ENCODE measurements around the gene GABRR1.
"Not testable (repeated sequence)": the region's sequence is repeated elsewhere in the genome, so short reads cannot be mapped to it uniquely, and the experiment has no call there.

Gene GABRR1

GRCh38 chr6:89217299-89217910, at the start of gene GABRR1:
GABRR1 (minus strand) TSS chr6:89217358; CDS start chr6:89217322, 36 bp downstream.
- no peak for DNase-seq

- no peak for DNase-seq
Observed at GRCh38 chr6:89264296-89264695, 47.1 kb upstream of the GABRR1 start.

GRCh38 chr6:89260832-89261231, 43.7 kb upstream of the GABRR1 start:
- DNase-seq = no peak

GRCh38 chr6:89260310-89260709, 43.2 kb upstream of the GABRR1 start:
- DNase-seq = no peak

- DNase-seq = no peak
Observed at GRCh38 chr6:89258912-89259311, 41.8 kb upstream of the GABRR1 start.

GRCh38 chr6:89257781-89258180, 40.6 kb upstream of the GABRR1 start:
- DNase-seq = no peak

GRCh38 chr6:89257346-89257745, 40.2 kb upstream of the GABRR1 start:
- no peak for DNase-seq

GRCh38 chr6:89255417-89255816, 38.3 kb upstream of the GABRR1 start:
- no peak for DNase-seq

- DNase-seq = no peak
Observed at GRCh38 chr6:89254569-89254968, 37.4 kb upstream of the GABRR1 start.

- DNase-seq = no peak
Observed at GRCh38 chr6:89252907-89253306, 35.7 kb upstream of the GABRR1 start.

GRCh38 chr6:89251976-89252375, 34.8 kb upstream of the GABRR1 start:
- no peak for DNase-seq

GRCh38 chr6:89251170-89251569, 34.0 kb upstream of the GABRR1 start:
- DNase-seq = no peak

- no peak for DNase-seq
Observed at GRCh38 chr6:89250239-89250638, 33.1 kb upstream of the GABRR1 start.

GRCh38 chr6:89244241-89244985, 27.3 kb upstream of the GABRR1 start:
- DNase-seq = no peak

- DNase-seq = no peak
Observed at GRCh38 chr6:89243331-89243629, 26.1 kb upstream of the GABRR1 start.

- DNase-seq = no peak
Observed at GRCh38 chr6:89242574-89243330, 25.6 kb upstream of the GABRR1 start.

- DNase-seq = peak; percentile 15
Observed at GRCh38 chr6:89239338-89239737, 22.2 kb upstream of the GABRR1 start.

GRCh38 chr6:89237158-89237557, 20.0 kb upstream of the GABRR1 start:
- DNase-seq = no peak

- not testable (repeated sequence) for DNase-seq
Observed at GRCh38 chr6:89233605-89234004, 16.4 kb upstream of the GABRR1 start.

GRCh38 chr6:89222712-89223039, 5.5 kb upstream of the GABRR1 start:
- no peak for DNase-seq

- no peak for DNase-seq
Observed at GRCh38 chr6:89221971-89222711, 5.0 kb upstream of the GABRR1 start.

- no peak for DNase-seq
Observed at GRCh38 chr6:89221129-89221528, 4.0 kb upstream of the GABRR1 start.

GRCh38 chr6:89216411-89216810, 747 bp downstream of the GABRR1 start:
- no peak for DNase-seq

GRCh38 chr6:89215391-89215790, 1.8 kb downstream of the GABRR1 start:
- no peak for DNase-seq
